Astrocyte (in vitro differentiated cells and primary cell): ENCODE results near the gene PLCD3. TPM values are rescaled to one million over a fixed set of nuclear protein-coding genes. Genes with fewer than 3 reads are reported as not detected.
A peak's percentile ranks its signal among the peaks of the same experiment; 100 is the strongest.

Source experiments
- DNase-seq: peaks from one replicate; pipeline ENCODE4 v3.0.0-alpha.2; 2010; ENCODE audit warnings: low read depth
- FAIRE-seq: peaks from 2 replicates; lab custom pipeline; 2011; peaks lifted over from hg19 to GRCh38; lab: Jason Lieb, UNC
- H2AFZ ChIP-seq: 2 replicates; pipeline ENCODE4 v1.6.0; 2012; ENCODE audit warnings: low read depth, low read length, inconsistent platforms
- H3K27ac ChIP-seq: 2 replicates; pipeline ENCODE4 v1.5.1; 2011; ENCODE audit warnings: low read depth, low read length, inconsistent platforms
- H3K27me3 ChIP-seq: 2 replicates; pipeline ENCODE4 v1.6.0; 2011; ENCODE audit warnings: low read length, inconsistent platforms; ENCODE audit not compliant: insufficient read depth
- H3K36me3 ChIP-seq: 2 replicates; pipeline ENCODE4 v1.5.1; 2011; ENCODE audit warnings: low read length, inconsistent platforms; ENCODE audit not compliant: insufficient read depth
- H3K4me1 ChIP-seq: 2 replicates; pipeline ENCODE4 v1.5.1; 2011; ENCODE audit warnings: low read length, inconsistent platforms; ENCODE audit not compliant: insufficient read depth
- H3K4me2 ChIP-seq: 2 replicates; pipeline ENCODE4 v1.6.0; 2012; ENCODE audit warnings: low read length, inconsistent platforms
- H3K4me3 ChIP-seq: 2 replicates; pipeline ENCODE4 v1.5.1; 2011; ENCODE audit warnings: low read depth, mild to moderate bottlenecking, low read length, inconsistent platforms; ENCODE audit not compliant: insufficient read depth
- H3K79me2 ChIP-seq: 2 replicates; pipeline ENCODE4 v1.6.0; 2012; ENCODE audit warnings: mild to moderate bottlenecking, low read length, inconsistent platforms; ENCODE audit not compliant: insufficient read depth
- H3K9ac ChIP-seq: 2 replicates; pipeline ENCODE4 v1.6.0; 2012; ENCODE audit warnings: mild to moderate bottlenecking, low read length, inconsistent platforms
- H3K9me3 ChIP-seq: 2 replicates; pipeline ENCODE4 v1.5.1; 2012; ENCODE audit warnings: low read depth, mild to moderate bottlenecking, low read length, inconsistent platforms; ENCODE audit not compliant: insufficient read depth
- H4K20me1 ChIP-seq: 2 replicates; pipeline ENCODE4 v1.6.0; 2012; ENCODE audit warnings: low read length, inconsistent platforms; ENCODE audit not compliant: insufficient read depth
- H3K27ac Mint-ChIP-seq: one replicate; pipeline ENCODE4 v1.8.0; 2021; ENCODE audit warnings: mild to moderate bottlenecking, mixed read lengths; ENCODE audit not compliant: unreplicated experiment
- H3K27me3 Mint-ChIP-seq: one replicate; pipeline ENCODE4 v1.8.0; 2021; ENCODE audit warnings: low read depth, mixed read lengths; ENCODE audit not compliant: unreplicated experiment
- H3K36me3 Mint-ChIP-seq: one replicate; pipeline ENCODE4 v1.8.0; 2021; ENCODE audit warnings: low read depth, mixed read lengths; ENCODE audit not compliant: unreplicated experiment
- H3K4me1 Mint-ChIP-seq: one replicate; pipeline ENCODE4 v1.8.0; 2021; ENCODE audit warnings: low read depth, mixed read lengths; ENCODE audit not compliant: unreplicated experiment
- H3K4me3 Mint-ChIP-seq: one replicate; pipeline ENCODE4 v1.8.0; 2021; ENCODE audit warnings: mild to moderate bottlenecking, moderate library complexity, mixed read lengths; ENCODE audit not compliant: unreplicated experiment
- H3K9me3 Mint-ChIP-seq: one replicate; pipeline ENCODE4 v1.8.0; 2021; ENCODE audit warnings: mild to moderate bottlenecking, mixed read lengths; ENCODE audit not compliant: unreplicated experiment
- EZH2 ChIP-seq: IDR thresholded peaks from 2 replicates; pipeline ENCODE4 v1.6.1; 2012; ENCODE audit warnings: mild to moderate bottlenecking, low read length, inconsistent platforms; ENCODE audit not compliant: insufficient read depth
- total RNA-seq: library from RNA; stranded (reverse); gene quantifications from 2 replicates; pipeline ENCODE4 v1.2.1, GENCODE V29; 2021
- TF ChIP-seq, protein P1 (sequence below): IDR thresholded peaks from 2 replicates; pipeline ENCODE4 v1.5.1; 2011; ENCODE audit warnings: low read depth, mild to moderate bottlenecking, inconsistent platforms, low read length, moderate library complexity; ENCODE audit not compliant: insufficient read depth

PLCD3 gene
- total RNA-seq, 1 donor from 2014 or later, result 92.0 TPM

DNA sequence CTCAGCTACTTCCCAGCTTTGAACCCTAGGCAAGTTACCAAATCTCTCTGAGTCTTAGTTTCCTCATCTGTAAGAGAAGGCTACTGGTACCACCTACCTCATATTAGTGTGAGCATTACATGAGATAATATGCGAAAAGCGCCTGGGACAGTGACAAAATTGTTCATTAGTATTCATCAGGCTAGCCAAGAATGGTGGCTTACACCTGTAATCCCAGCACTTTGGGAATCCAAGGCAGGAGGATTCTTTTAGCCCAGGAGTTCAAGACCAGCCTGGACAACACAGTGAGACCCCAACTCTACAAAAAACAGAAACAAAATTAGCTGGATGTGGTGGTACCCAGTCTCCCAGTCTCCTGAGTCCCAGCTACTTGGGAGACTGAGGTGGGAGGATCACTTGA is 3.3 kb downstream of the PLCD3 start:
- FAIRE-seq (no peak), DNase-seq (no peak)
- Mint-ChIP-seq H3K9me3 (no peaks in the 10 kb centered on the region), H3K4me1 (peaks cover 36% of the 10 kb centered on the region), H3K27ac (no peak overlapping the region), H3K27me3 (no peaks in the 10 kb centered on the region), H3K36me3 (peaks cover 4% of the 10 kb centered on the region), H3K4me3 (no peak overlapping the region)
- Histone ChIP-seq H3K4me1 (peaks cover 51% of the 10 kb centered on the region), H3K9me3 (no peaks in the 10 kb centered on the region), H3K4me3 (no peak overlapping the region), H3K27ac (no peak overlapping the region), H3K36me3 (no peaks in the 10 kb centered on the region), H3K4me2 (no peak overlapping the region), H3K79me2 (peaks cover 66% of the 10 kb centered on the region), H4K20me1 (peaks cover 12% of the 10 kb centered on the region), H3K9ac (no peak overlapping the region), H3K27me3 (no peaks in the 10 kb centered on the region), H2AFZ (no peak overlapping the region)
- TF ChIP-seq EZH2, result no peak
- TF ChIP-seq, protein P1, sequence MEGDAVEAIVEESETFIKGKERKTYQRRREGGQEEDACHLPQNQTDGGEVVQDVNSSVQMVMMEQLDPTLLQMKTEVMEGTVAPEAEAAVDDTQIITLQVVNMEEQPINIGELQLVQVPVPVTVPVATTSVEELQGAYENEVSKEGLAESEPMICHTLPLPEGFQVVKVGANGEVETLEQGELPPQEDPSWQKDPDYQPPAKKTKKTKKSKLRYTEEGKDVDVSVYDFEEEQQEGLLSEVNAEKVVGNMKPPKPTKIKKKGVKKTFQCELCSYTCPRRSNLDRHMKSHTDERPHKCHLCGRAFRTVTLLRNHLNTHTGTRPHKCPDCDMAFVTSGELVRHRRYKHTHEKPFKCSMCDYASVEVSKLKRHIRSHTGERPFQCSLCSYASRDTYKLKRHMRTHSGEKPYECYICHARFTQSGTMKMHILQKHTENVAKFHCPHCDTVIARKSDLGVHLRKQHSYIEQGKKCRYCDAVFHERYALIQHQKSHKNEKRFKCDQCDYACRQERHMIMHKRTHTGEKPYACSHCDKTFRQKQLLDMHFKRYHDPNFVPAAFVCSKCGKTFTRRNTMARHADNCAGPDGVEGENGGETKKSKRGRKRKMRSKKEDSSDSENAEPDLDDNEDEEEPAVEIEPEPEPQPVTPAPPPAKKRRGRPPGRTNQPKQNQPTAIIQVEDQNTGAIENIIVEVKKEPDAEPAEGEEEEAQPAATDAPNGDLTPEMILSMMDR, result no peak

DNA sequence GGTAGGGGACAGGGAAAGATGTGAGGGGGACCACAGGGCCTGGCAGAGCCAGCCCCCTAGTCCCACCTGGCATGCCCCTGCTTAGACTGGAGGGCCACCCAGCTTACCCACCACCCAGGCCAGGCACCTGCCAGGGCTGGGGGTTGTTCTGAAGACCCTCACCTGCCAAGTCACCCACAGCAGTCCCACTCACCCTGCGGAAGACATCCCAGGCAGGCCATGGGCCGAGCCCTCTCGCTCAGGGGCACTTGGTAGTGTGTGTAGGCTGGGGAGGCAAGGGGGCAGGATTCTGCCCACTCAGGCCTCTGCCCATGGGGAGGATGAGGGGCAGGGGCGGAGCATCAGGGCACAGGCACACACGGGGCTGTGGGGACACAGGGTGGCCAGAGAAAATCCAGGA is 4.0 kb downstream of the PLCD3 start:
- H3K36me3 ChIP-seq, result no peaks in the 10 kb centered on the region
- peaks cover 73% of the 10 kb centered on the region for H3K79me2 ChIP-seq
- H3K4me1 ChIP-seq, result peaks cover 57% of the 10 kb centered on the region
- H3K9me3 ChIP-seq, result no peaks in the 10 kb centered on the region
- H3K4me2 ChIP-seq, result peak overlapping the region; percentile 69
- H3K9ac ChIP-seq, result peak overlapping the region; percentile 55
- no peak overlapping the region for H3K4me3 Mint-ChIP-seq
- peaks cover 4% of the 10 kb centered on the region for H3K36me3 Mint-ChIP-seq
- no peak for DNase-seq
- TF ChIP-seq EZH2, result no peak
- TF ChIP-seq, protein P1, result no peak
- peaks cover 37% of the 10 kb centered on the region for H3K4me1 Mint-ChIP-seq
- no peak overlapping the region for H3K4me3 ChIP-seq
- H3K27ac ChIP-seq, result peak overlapping the region; percentile 44
- H3K27me3 Mint-ChIP-seq, result no peaks in the 10 kb centered on the region
- no peaks in the 10 kb centered on the region for H3K27me3 ChIP-seq
- peaks cover 12% of the 10 kb centered on the region for H4K20me1 ChIP-seq
- FAIRE-seq, result no peak
- no peaks in the 10 kb centered on the region for H3K9me3 Mint-ChIP-seq
- peak overlapping the region; percentile 95 for H3K27ac Mint-ChIP-seq
- peak overlapping the region; percentile 50 for H2AFZ ChIP-seq

DNA sequence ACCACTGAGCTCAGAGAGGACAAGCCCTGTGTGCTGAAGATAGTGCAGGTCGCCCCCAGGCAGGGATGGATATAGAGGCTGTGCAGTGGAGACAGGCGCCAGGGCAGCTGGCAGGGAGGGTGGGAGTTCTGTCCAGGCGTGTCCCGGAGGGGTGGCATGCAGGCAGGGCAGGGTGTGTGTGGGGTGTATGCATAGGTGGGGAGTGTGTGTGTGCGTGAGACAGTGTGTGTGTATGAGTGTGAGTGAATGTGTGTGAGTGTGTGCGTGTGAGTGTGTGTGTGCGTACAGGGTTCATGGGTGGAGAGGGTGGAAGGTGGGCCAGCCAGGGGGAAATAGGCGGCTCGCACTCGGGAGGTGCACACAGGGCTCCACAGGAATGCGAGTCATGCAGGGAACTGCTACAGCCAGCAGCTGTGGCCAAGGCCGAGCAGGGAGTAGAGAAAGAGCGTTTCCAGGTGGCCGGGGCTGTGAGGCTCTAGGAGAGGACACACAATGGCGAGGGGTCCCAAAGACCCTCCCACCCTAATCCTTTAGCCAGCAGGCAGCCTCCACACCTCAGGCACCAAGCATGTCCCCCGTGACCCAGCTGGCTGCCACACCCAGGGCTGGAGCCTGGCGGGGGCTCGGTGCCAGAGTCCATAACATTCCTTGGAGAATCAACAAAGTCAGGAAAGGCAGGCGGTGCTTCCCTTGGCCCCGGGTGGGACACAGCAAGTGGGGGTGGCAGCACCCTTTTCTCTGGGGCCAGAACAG is 4.6 kb downstream of the PLCD3 start:
- Histone ChIP-seq H3K9ac (peak overlapping the region; percentile 55), H3K4me3 (no peak overlapping the region), H3K4me2 (peak overlapping the region; percentile 69), H3K4me1 (peaks cover 59% of the 10 kb centered on the region), H3K36me3 (no peaks in the 10 kb centered on the region), H3K9me3 (no peaks in the 10 kb centered on the region), H3K27ac (peak overlapping the region; percentile 44), H3K79me2 (peaks cover 78% of the 10 kb centered on the region), H3K27me3 (no peaks in the 10 kb centered on the region), H2AFZ (peak overlapping the region; percentile 50), H4K20me1 (peaks cover 12% of the 10 kb centered on the region)
- H3K4me3 Mint-ChIP-seq, result peak overlapping the region; percentile 79
- TF ChIP-seq, protein P1, result no peak
- no peak for TF ChIP-seq EZH2
- peaks cover 38% of the 10 kb centered on the region for H3K4me1 Mint-ChIP-seq
- H3K9me3 Mint-ChIP-seq, result no peaks in the 10 kb centered on the region
- peak overlapping the region; percentile 95 for H3K27ac Mint-ChIP-seq
- H3K36me3 Mint-ChIP-seq, result peaks cover 4% of the 10 kb centered on the region
- DNase-seq (peak; percentile 48), FAIRE-seq (no peak)
- no peaks in the 10 kb centered on the region for H3K27me3 Mint-ChIP-seq
